Ureter (tissue), 1 donor: ENCODE data around the gene VEGFA. TPM values are rescaled to one million over a fixed set of nuclear protein-coding genes. Genes with fewer than 3 reads are reported as not detected.

Experiments
- total RNA-seq: library from RNA; stranded (reverse); gene quantifications from one replicate; pipeline ENCODE4 v1.2.4, GENCODE V29; 2023
- donor health status: DM: yes; HTN: yes; CAD: no.

The VEGFA gene
- total RNA-seq, 1 donor from 2014 or later = 261 TPM

Other genes with a start within 250 kb of the VEGFA start
- 47.9 TPM for gene XPO5, start 194.2 kb upstream of the VEGFA start, total RNA-seq
- 10.8 TPM for gene POLH, start 194.0 kb upstream of the VEGFA start, total RNA-seq
- gene GTPBP2, start 140.9 kb upstream of the VEGFA start, total RNA-seq = 74.1 TPM
- gene MAD2L1BP, start 134.4 kb upstream of the VEGFA start, total RNA-seq = 27.2 TPM
- 0.68 TPM for gene RSPH9, start 125.2 kb upstream of the VEGFA start, total RNA-seq
- 41.8 TPM for gene MRPS18A, start 82.4 kb upstream of the VEGFA start, total RNA-seq